HG03039 (cell line): ENCODE measurements around the gene TRIM4.

Experiments
- ATAC-seq: cut with Tn5 transposase; IDR thresholded peaks from one replicate; pipeline ENCODE4 v1.9.1; 2021; ENCODE audit warnings: mild to moderate bottlenecking, moderate library complexity; ENCODE audit not compliant: unreplicated experiment

TRIM4 gene

GRCh38 chr7:99848420-99849216 is 70.7 kb downstream of the TRIM4 start:
- no peak for ATAC-seq

GRCh38 chr7:99844328-99844727 is 75.0 kb downstream of the TRIM4 start:
- ATAC-seq, result no peak

- ATAC-seq, result no peak
These were observed 75.5 kb downstream of the TRIM4 start for GRCh38 chr7:99843808-99844207.

- no peak for ATAC-seq
These were observed 76.4 kb downstream of the TRIM4 start for GRCh38 chr7:99842926-99843325.
